Neural cell (in vitro differentiated cells): ENCODE data around the gene MAMDC4. TPM values are rescaled to one million over a fixed set of nuclear protein-coding genes. Genes with fewer than 3 reads are reported as not detected.

ENCODE experiments used
- H2AFZ ChIP-seq: fragments of 200-600, 300-800 bp; sonication (generic), shearing (Covaris generic); 2 replicates; pipeline ENCODE4 v1.6.0; 2014; ENCODE audit warnings: low read depth, mild to moderate bottlenecking, antibody characterized with exemption, low read length, moderate library complexity
- H3F3A ChIP-seq: fragments of 200-600 bp; shearing (Covaris generic); 2 replicates; pipeline ENCODE4 v1.6.1; 2016; ENCODE audit warnings: mild to moderate bottlenecking, moderate library complexity, mixed read lengths, antibody characterized with exemption, low read length; ENCODE audit not compliant: insufficient read depth, poor library complexity, severe bottlenecking
- H3K27ac ChIP-seq: fragments of 200-600, 300-800 bp; sonication (generic), shearing (Covaris generic); 2 replicates; pipeline ENCODE4 v1.5.1; 2014; ENCODE audit warnings: mild to moderate bottlenecking, low read length, moderate library complexity
- H3K27me3 ChIP-seq: fragments of 300-800, 200-600 bp; sonication (generic), shearing (Covaris generic); 2 replicates; pipeline ENCODE4 v1.6.0; 2014; ENCODE audit warnings: mild to moderate bottlenecking, low read depth, low read length, moderate library complexity; ENCODE audit not compliant: insufficient read depth
- H3K36me3 ChIP-seq: fragments of 300-800, 200-600 bp; sonication (generic), shearing (Covaris generic); 2 replicates; pipeline ENCODE4 v1.5.1; 2014; ENCODE audit warnings: mild to moderate bottlenecking, antibody characterized with exemption, low read length, moderate library complexity; ENCODE audit not compliant: insufficient read depth
- H3K4me2 ChIP-seq: fragments of 300-800, 200-600 bp; sonication (generic), shearing (Covaris generic); 2 replicates; pipeline ENCODE4 v1.6.0; 2014; ENCODE audit warnings: mild to moderate bottlenecking, low read length
- H3K4me3 ChIP-seq: fragments of 300-800, 200-600 bp; sonication (generic), shearing (Covaris generic); 2 replicates; pipeline ENCODE4 v1.5.1; 2014; ENCODE audit warnings: mild to moderate bottlenecking, low read length, moderate library complexity
- H3K79me2 ChIP-seq: fragments of 200-600 bp; shearing (Covaris generic); replicated peaks from 2 replicates; pipeline ENCODE4 v1.6.0; 2014; ENCODE audit warnings: mild to moderate bottlenecking, low read length, moderate library complexity; ENCODE audit not compliant: insufficient read depth
- H3K9ac ChIP-seq: fragments of 300-800, 200-600 bp; sonication (generic), shearing (Covaris generic); 2 replicates; pipeline ENCODE4 v1.6.1; 2016; ENCODE audit warnings: mild to moderate bottlenecking, low read length, mixed read lengths
- H3K9me2 ChIP-seq: fragments of 200-600 bp; shearing (Covaris generic); 2 replicates; pipeline ENCODE4 v1.6.1; 2016; ENCODE audit warnings: mild to moderate bottlenecking, low read length, mixed read lengths; ENCODE audit not compliant: insufficient read depth
- H3K9me3 ChIP-seq: fragments of 200-600, 300-800 bp; sonication (generic), shearing (Covaris generic); 2 replicates; pipeline ENCODE4 v1.6.1; 2016; ENCODE audit warnings: mild to moderate bottlenecking, mixed run types, low read length, moderate library complexity, mixed read lengths
- H4K20me1 ChIP-seq: fragments of 200-600 bp; shearing (Covaris generic); 2 replicates; pipeline ENCODE4 v1.6.1; 2016; ENCODE audit warnings: mild to moderate bottlenecking, mixed run types; ENCODE audit not compliant: insufficient read depth
- CTCF ChIP-seq: fragments of 450-650 bp; IDR thresholded peaks from 2 replicates; pipeline ENCODE4 v1.5.1; 2014; ENCODE audit warnings: antibody characterized with exemption, mild to moderate bottlenecking, moderate library complexity; ENCODE audit not compliant: poor library complexity, severe bottlenecking
- EP300 ChIP-seq: fragments of 450-650 bp; conservative IDR thresholded peaks from 2 replicates; pipeline ENCODE4 v1.6.1; 2014; ENCODE audit warnings: antibody characterized with exemption, mild to moderate bottlenecking, moderate library complexity; ENCODE audit not compliant: poor library complexity, severe bottlenecking
- EZH2 ChIP-seq: fragments of 200-600, 300-800 bp; shearing (Covaris generic), sonication (generic); IDR thresholded peaks from 2 replicates; pipeline ENCODE4 v1.6.1; 2014; ENCODE audit warnings: antibody characterized with exemption, low read length, borderline replicate concordance, mild to moderate bottlenecking; ENCODE audit not compliant: insufficient read depth, poor library complexity, severe bottlenecking
- MXI1 ChIP-seq: fragments of 450-650 bp; conservative IDR thresholded peaks from 2 replicates; pipeline ENCODE4 v1.6.1; 2014; ENCODE audit warnings: antibody characterized with exemption, mild to moderate bottlenecking; ENCODE audit not compliant: poor library complexity, severe bottlenecking
- POLR2AphosphoS5 ChIP-seq: IDR thresholded peaks from 2 replicates; pipeline ENCODE4 v1.6.1; 2012
- RAD21 ChIP-seq: fragments of 450-650 bp; conservative IDR thresholded peaks from 2 replicates; pipeline ENCODE4 v1.6.1; 2014; ENCODE audit warnings: antibody characterized with exemption, mild to moderate bottlenecking, moderate library complexity
- REST ChIP-seq: IDR thresholded peaks from 2 replicates; pipeline ENCODE4 v1.6.1; 2012; ENCODE audit warnings: borderline replicate concordance
- SMC3 ChIP-seq: fragments of 450-650 bp; conservative IDR thresholded peaks from 2 replicates; pipeline ENCODE4 v1.6.1; 2014; ENCODE audit warnings: antibody characterized with exemption, mild to moderate bottlenecking, moderate library complexity; ENCODE audit not compliant: poor library complexity
- TAF1 ChIP-seq: IDR thresholded peaks from 2 replicates; pipeline ENCODE4 v1.6.1; 2012; ENCODE audit warnings: low read depth
- polyA plus RNA-seq: library from polyadenylated mRNA; depleted of rRNA; stranded (reverse); fragments of >200 nt; gene quantifications from 2 replicates; pipeline ENCODE4 v1.2.3, GENCODE V29; 2014

Gene MAMDC4
- polyA plus RNA-seq, 1 donor from 2014 or later = 13.1 TPM

DNA sequence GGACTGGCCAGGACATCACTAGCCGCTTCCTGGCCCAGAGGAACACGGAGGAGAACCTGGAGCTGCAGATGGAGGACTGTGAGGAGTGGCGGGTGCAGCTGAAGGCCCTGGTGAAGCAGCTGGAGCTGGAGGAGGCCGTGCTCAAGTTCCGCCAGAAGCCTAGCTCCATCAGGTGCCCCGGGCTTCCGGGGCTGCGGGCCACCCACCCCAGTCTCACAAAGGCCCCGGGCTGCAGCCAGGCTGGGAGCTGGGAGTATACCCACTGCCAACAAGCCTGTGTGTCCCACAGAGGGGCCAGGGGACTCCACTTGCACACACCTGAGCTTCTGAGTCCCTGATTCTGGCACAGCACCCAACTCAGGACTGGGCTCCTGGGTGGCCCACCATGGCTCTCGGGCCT, 46.1 kb upstream of the MAMDC4 start:
- Histone ChIP-seq H3K9ac (no peak overlapping the region), H2AFZ (no peak overlapping the region), H3K4me3 (no peak overlapping the region), H3K36me3 (no peaks in the 10 kb centered on the region), H3F3A (no peaks in the 10 kb centered on the region), H3K9me2 (no peaks in the 10 kb centered on the region), H3K27ac (no peak overlapping the region), H4K20me1 (no peaks in the 10 kb centered on the region), H3K9me3 (no peaks in the 10 kb centered on the region), H3K27me3 (no peaks in the 10 kb centered on the region), H3K79me2 (peaks cover 25% of the 10 kb centered on the region), H3K4me2 (no peak overlapping the region)
- TF ChIP-seq TAF1 (no peak), SMC3 (no peak), EZH2 (no peak), RAD21 (no peak), EP300 (no peak), CTCF (no peak), REST (no peak), POLR2AphosphoS5 (no peak), MXI1 (no peak)

DNA sequence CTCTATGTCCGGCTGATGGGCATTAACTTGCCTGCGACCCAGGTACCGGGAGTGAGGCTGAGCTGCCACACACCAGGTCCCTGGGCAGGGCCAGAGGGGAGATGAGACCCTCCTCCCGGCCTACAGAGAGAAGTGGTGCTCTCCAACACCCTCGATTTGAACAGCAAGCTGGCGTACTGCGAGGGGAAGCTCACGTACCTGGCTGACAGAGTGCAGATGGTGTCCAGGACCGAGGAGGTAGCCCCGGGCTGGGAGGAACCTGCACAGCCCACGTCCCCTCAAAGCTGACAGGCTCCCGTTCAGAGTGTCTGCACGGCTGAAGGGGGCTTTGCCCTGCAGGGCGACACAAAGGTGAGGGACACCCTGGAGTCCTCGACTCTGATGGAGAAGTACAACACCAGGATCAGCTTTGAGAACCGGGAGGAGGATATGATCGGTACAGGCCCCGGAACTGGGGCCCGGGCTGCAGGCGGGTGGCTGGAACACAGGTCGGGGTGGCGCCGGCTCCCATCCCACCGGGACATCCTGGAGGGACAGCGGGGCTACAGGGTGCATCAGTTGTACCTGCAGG, 45.4 kb upstream of the MAMDC4 start:
- Histone ChIP-seq H3K9me2 (no peaks in the 10 kb centered on the region), H3K4me2 (peak overlapping the region; percentile 76), H3K9me3 (no peaks in the 10 kb centered on the region), H3K27ac (no peak overlapping the region), H4K20me1 (no peaks in the 10 kb centered on the region), H2AFZ (no peak overlapping the region), H3K9ac (peak overlapping the region; percentile 77), H3K4me3 (peak overlapping the region; percentile 80), H3K36me3 (no peaks in the 10 kb centered on the region), H3K79me2 (peaks cover 28% of the 10 kb centered on the region), H3F3A (no peaks in the 10 kb centered on the region), H3K27me3 (no peaks in the 10 kb centered on the region)
- no peak for TF ChIP-seq EZH2
- TF ChIP-seq CTCF = no peak
- no peak for TF ChIP-seq SMC3
- TF ChIP-seq REST = no peak
- TF ChIP-seq RAD21 = no peak
- no peak for TF ChIP-seq EP300
- TF ChIP-seq TAF1 = no peak
- TF ChIP-seq POLR2AphosphoS5 = no peak
- TF ChIP-seq MXI1 = no peak
